ENCODE data around the gene SPRR2F. TPM values are rescaled to one million over a fixed set of nuclear protein-coding genes. Genes with fewer than 3 reads are reported as not detected.

Gene SPRR2F
- total and polyA plus RNA-seq, 4 donors = not detected

GRCh38 chr1:153099461-153100045, 13.8 kb downstream of the SPRR2F start:
- no peaks in the 10 kb centered on the region for H3K4me1 ChIP-seq (ENCODE audit: control insufficient read depth in 4 of 4, insufficient read depth in 4 of 4, low read length in 3 of 4)
- DNase-seq (ENCODE audit: low spot score) = no peak
- 87% methylated on average over 9 of the region's 9 CpGs for WGBS
- H3K27me3 ChIP-seq (ENCODE audit: control insufficient read depth in 4 of 4, insufficient read depth in 4 of 4, low read length in 3 of 4) = no peaks in the 10 kb centered on the region
- H3K9me3 ChIP-seq (ENCODE audit: control insufficient read depth in 4 of 4, low read length in 3 of 4) = no peaks in the 10 kb centered on the region
- TF ChIP-seq, protein P1, sequence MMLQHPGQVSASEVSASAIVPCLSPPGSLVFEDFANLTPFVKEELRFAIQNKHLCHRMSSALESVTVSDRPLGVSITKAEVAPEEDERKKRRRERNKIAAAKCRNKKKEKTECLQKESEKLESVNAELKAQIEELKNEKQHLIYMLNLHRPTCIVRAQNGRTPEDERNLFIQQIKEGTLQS (IDR thresholded peaks at IDR 0.05) = no peak
- TF ChIP-seq HNF4G (IDR thresholded peaks at IDR 0.05) (no peak), TAF1 (conservative IDR thresholded peaks at IDR 0.05) (no peak), REST (IDR thresholded peaks at IDR 0.05) (no peak), FOXA1 (IDR thresholded peaks at IDR 0.05) (no peak), ZBTB33 (IDR thresholded peaks at IDR 0.05) (no peak), JUND (IDR thresholded peaks at IDR 0.05) (no peak), CTCF (IDR thresholded peaks at IDR 0.05; ENCODE audit: low read depth, low read length, missing input control) (no peak), SP1 (IDR thresholded peaks at IDR 0.05) (no peak), HNF4A (conservative IDR thresholded peaks at IDR 0.05) (no peak), EGR1 (IDR thresholded peaks at IDR 0.05; ENCODE audit: low read depth in 2 of 2) (no peak), RAD21 (IDR thresholded peaks at IDR 0.05) (no peak), YY1 (IDR thresholded peaks at IDR 0.05) (no peak), NR2F2 (IDR thresholded peaks at IDR 0.05) (no peak), FOXA2 (IDR thresholded peaks at IDR 0.05) (no peak), RXRA (IDR thresholded peaks at IDR 0.05) (no peak), MAX (IDR thresholded peaks at IDR 0.05) (no peak), GABPA (IDR thresholded peaks at IDR 0.05 in 1 of 2, conservative IDR thresholded peaks at IDR 0.05 in 1 of 2) (no peak)
- no peaks in the 10 kb centered on the region for H3K36me3 ChIP-seq (ENCODE audit: control insufficient read depth in 4 of 4, insufficient read depth in 3 of 4, low read depth in 1 of 4, low read length in 3 of 4)
- no peak overlapping the region for H3K9ac ChIP-seq (ENCODE audit: low read depth in 1 of 2, low read length in 2 of 2)
- no peak overlapping the region for H3K4me3 ChIP-seq (ENCODE audit: low read depth in 1 of 3, low read length in 3 of 3)
- no peak overlapping the region for H3K27ac ChIP-seq (ENCODE audit: low read depth in 1 of 2, low read length in 2 of 2)
